Naive thymus-derived CD4-positive, alpha-beta T cell (primary cell): ENCODE results near the gene EBF3. TPM values are rescaled to one million over a fixed set of nuclear protein-coding genes. Genes with fewer than 3 reads are reported as not detected.

ENCODE experiments used
- ATAC-seq: fragments of 150-1000 bp; cut with Tn5 transposase; 2 replicates; pipeline ENCODE4 v1.10.0; 2021; ENCODE audit warnings: mild to moderate bottlenecking, moderate library complexity
- CTCF ChIA-PET: fragments of 350-600 bp; sonication (Branson Sonifier 250); formaldehyde crosslinking; loops from one replicate; lab custom pipeline; 2021; ENCODE audit warnings: antibody characterized with exemption; lab: Charles Lee
- POLR2A ChIA-PET: fragments of 350-600 bp; sonication (Branson Sonifier 250); formaldehyde crosslinking; loops from one replicate; lab custom pipeline; 2021; ENCODE audit warnings: antibody characterized with exemption, inconsistent platforms; lab: Charles Lee
- DNase-seq, 9 donors: peaks; one replicate each; pipeline versions ENCODE4 v3.0.0 to v3.0.0-alpha.2; 2020 to 2022; ENCODE audit warnings: mixed read lengths in 1 of 9
- H3K27ac ChIP-seq: one replicate; pipeline ENCODE4 v1.7.0; 2013; ENCODE audit warnings: mild to moderate bottlenecking, low read depth, low read length, moderate library complexity
- H3K27me3 ChIP-seq, 2 donors: one replicate each; pipeline ENCODE4 v1.7.0; 2013; ENCODE audit warnings: low read length in 2 of 2, mild to moderate bottlenecking in 2 of 2, moderate library complexity in 2 of 2; ENCODE audit not compliant: control insufficient read depth in 2 of 2, insufficient read depth in 2 of 2
- H3K36me3 ChIP-seq, 3 experiments: 1 replicate in 2 of 3; 2 replicates in 1 of 3; pipeline ENCODE4 v1.7.0; 2013; ENCODE audit warnings: low read length in 3 of 3, mild to moderate bottlenecking in 3 of 3, moderate library complexity in 1 of 3; ENCODE audit not compliant: insufficient read depth in 3 of 3, control insufficient read depth in 2 of 3
- H3K4me1 ChIP-seq, 2 donors: one replicate each; pipeline ENCODE4 v1.7.0; 2013; ENCODE audit warnings: low read length in 2 of 2, mild to moderate bottlenecking in 2 of 2, moderate library complexity in 1 of 2; ENCODE audit not compliant: control insufficient read depth in 2 of 2, insufficient read depth in 2 of 2
- H3K4me3 ChIP-seq: 2 replicates; pipeline ENCODE4 v1.7.0; 2013; ENCODE audit warnings: mild to moderate bottlenecking, low read length
- H3K9me3 ChIP-seq, 3 experiments: 1 replicate in 2 of 3; 2 replicates in 1 of 3; pipeline ENCODE4 v1.7.0; 2013; ENCODE audit warnings: low read length in 3 of 3; ENCODE audit not compliant: control insufficient read depth in 2 of 3
- H3K27ac Mint-ChIP-seq, 9 donors: one replicate each; pipeline ENCODE4 v1.8.0; 2020 to 2022; ENCODE audit warnings: mixed read lengths in 9 of 9, mild to moderate bottlenecking in 8 of 9, moderate library complexity in 5 of 9, inconsistent platforms in 2 of 9
- H3K27me3 Mint-ChIP-seq, 5 donors: one replicate each; pipeline ENCODE4 v1.8.0; 2021 to 2022; ENCODE audit warnings: mixed read lengths in 5 of 5, mild to moderate bottlenecking in 1 of 5
- H3K36me3 Mint-ChIP-seq, 5 donors: one replicate each; pipeline ENCODE4 v1.8.0; 2020 to 2022; ENCODE audit warnings: mixed read lengths in 5 of 5, mild to moderate bottlenecking in 3 of 5, inconsistent platforms in 1 of 5
- H3K4me1 Mint-ChIP-seq, 7 donors: one replicate each; pipeline ENCODE4 v1.8.0; 2020 to 2022; ENCODE audit warnings: mixed read lengths in 7 of 7, mild to moderate bottlenecking in 3 of 7, inconsistent platforms in 1 of 7
- H3K4me3 Mint-ChIP-seq, 10 donors: one replicate each; pipeline ENCODE4 v1.8.0; 2020 to 2022; ENCODE audit warnings: mild to moderate bottlenecking in 10 of 10, mixed read lengths in 10 of 10, moderate library complexity in 6 of 10, inconsistent platforms in 2 of 10
- H3K9me3 Mint-ChIP-seq, 11 donors: one replicate each; pipeline ENCODE4 v1.8.0; 2020 to 2022; ENCODE audit warnings: mixed read lengths in 11 of 11, mild to moderate bottlenecking in 4 of 11, inconsistent platforms in 1 of 11, moderate library complexity in 1 of 11
- intact Hi-C, 2 donors: fragments of 100-400 bp; cut with micrococcal nuclease; formaldehyde crosslinking; loops; one replicate each; pipeline ENCODE4 v1.15.1; 2023
- polyA plus RNA-seq, 2 donors: library from polyadenylated mRNA; unstranded; fragments of 300-500 nt; fragmentation: Illumina TruSeq; gene quantifications; one replicate each; pipeline ENCODE4 v1.2.3, GENCODE V29; 2021
- total RNA-seq, 6 experiments: library from RNA in 5 of 6; stranded (reverse) in 5 of 6; gene quantifications; 1 replicate in 5 of 6; 2 replicates in 1 of 6; pipeline ENCODE4 v1.2.3 and lab custom pipeline; 2021 to 2026

The EBF3 gene
- total and polyA plus RNA-seq, 7 experiments from 2014 or later = not detected

DNA sequence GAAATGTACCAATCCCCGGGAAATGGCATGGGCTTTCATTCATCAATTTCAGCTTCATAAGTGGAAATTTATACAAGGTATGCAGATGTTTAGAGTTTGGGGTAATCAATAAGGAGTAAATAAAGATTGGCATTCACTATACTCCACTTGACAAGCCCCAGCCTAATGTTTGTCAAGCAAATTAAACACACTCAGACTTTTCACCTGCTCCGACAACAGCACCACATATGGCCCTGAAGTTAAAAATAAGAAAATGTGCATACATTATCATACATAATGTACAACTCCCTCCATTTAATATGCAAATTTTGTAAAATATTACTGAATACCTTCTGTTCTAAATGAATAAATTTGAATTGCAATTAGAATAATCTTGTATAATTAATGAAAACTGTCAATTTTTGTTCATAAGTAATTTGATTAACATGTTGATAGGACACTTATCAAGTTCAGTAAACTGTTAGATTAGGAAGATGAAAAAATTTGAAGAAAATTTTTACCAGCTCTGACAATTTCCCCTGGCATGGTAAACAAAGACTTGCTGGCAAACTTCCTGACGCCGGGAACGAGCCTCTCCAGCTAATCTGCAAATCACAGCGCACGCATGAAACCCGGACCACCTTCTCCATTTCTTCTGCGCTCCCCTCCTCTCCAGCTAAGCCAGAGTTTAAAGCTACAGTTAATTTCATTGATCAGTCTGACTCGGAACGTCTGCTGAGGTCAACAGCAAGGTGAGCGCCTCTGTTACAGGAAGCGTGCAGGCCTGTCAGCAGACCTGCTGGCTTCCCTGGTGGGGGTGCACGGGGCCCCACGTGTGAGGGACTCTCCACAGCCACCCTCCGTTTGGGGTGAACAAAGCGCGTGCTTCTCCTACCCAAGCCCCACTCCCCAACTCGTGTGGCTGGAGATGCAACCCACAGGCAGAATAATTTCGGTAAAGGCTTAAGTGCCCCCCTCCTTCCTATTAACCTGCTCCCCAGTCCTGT lies 70.7 kb downstream of the EBF3 start:
- H3K27ac Mint-ChIP-seq = no peak overlapping the region
- no peak overlapping the region for H3K4me3 ChIP-seq
- no peaks in the 10 kb centered on the region for H3K9me3 ChIP-seq
- H3K27me3 Mint-ChIP-seq = peaks cover 4 to 22% (median 14%) of the 10 kb centered on the region in 5 donors
- H3K36me3 Mint-ChIP-seq = no peaks in the 10 kb centered on the region
- no peaks in the 10 kb centered on the region for H3K4me1 Mint-ChIP-seq
- H3K27ac ChIP-seq = no peak overlapping the region
- ChIA-PET CTCF (no interaction called here), POLR2A (no interaction called here)
- peaks cover 0 to 2% (median 0%) of the 10 kb centered on the region in 11 donors for H3K9me3 Mint-ChIP-seq
- no peaks in the 10 kb centered on the region for H3K27me3 ChIP-seq
- H3K4me1 ChIP-seq = no peaks in the 10 kb centered on the region
- no peaks in the 10 kb centered on the region for H3K36me3 ChIP-seq
- no peak overlapping the region for H3K4me3 Mint-ChIP-seq
- intact Hi-C loops = no loop called here
- DNase-seq (no peak), ATAC-seq (no peak)

GRCh38 chr10:129892548-129893052 lies 71.5 kb downstream of the EBF3 start:
- Mint-ChIP-seq H3K9me3 (peaks cover 0 to 2% (median 0%) of the 10 kb centered on the region in 11 donors), H3K4me1 (no peaks in the 10 kb centered on the region), H3K27me3 (peaks cover 0 to 16% (median 6%) of the 10 kb centered on the region in 5 donors), H3K4me3 (no peak overlapping the region), H3K36me3 (no peaks in the 10 kb centered on the region), H3K27ac (no peak overlapping the region)
- H3K36me3 ChIP-seq = no peaks in the 10 kb centered on the region
- H3K27me3 ChIP-seq = no peaks in the 10 kb centered on the region
- no peaks in the 10 kb centered on the region for H3K4me1 ChIP-seq
- ATAC-seq = no peak
- no peak overlapping the region for H3K27ac ChIP-seq
- intact Hi-C loops = no loop called here
- ChIA-PET CTCF (no interaction called here), POLR2A (no interaction called here)
- no peak for DNase-seq
- no peaks in the 10 kb centered on the region for H3K9me3 ChIP-seq
- H3K4me3 ChIP-seq = no peak overlapping the region

DNA sequence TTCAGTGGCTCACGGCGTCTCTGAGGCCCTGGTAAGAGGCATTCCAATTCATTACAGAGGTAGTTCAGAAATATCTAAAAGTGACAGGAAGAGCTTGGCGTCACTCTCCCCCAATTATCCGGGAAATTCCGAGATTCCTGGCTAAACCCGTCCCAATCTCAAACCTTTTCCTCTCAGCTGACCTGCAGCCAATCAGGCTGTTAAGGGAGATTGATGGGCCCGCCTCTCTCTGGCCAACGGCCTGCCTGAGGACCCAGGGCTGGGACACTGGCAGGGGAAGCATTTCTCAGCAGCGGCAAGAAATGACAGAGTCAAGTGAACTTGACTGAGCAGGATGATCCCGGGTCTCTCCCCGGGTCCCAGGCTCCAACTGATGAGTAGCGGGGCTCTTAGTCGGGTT lies 72.3 kb downstream of the EBF3 start:
- DNase-seq = no peak
- POLR2A ChIA-PET = no interaction called here
- CTCF ChIA-PET = interaction anchor here (0.6 kb wide), 1 partner anchor 854 kb away, joined by 7 read pairs; no protein-coding TSS in a partner anchor

GRCh38 chr10:129890170-129890569 lies 73.9 kb downstream of the EBF3 start:
- H3K27me3 ChIP-seq = no peaks in the 10 kb centered on the region
- H3K9me3 ChIP-seq = no peaks in the 10 kb centered on the region
- H3K27me3 Mint-ChIP-seq = peaks cover 0 to 7% (median 0%) of the 10 kb centered on the region in 5 donors
- ChIA-PET CTCF (interaction anchor here (1.0 kb wide), 1 partner anchor 13 kb away, joined by 3 read pairs; no protein-coding TSS in a partner anchor), POLR2A (no interaction called here)
- H3K27ac Mint-ChIP-seq = no peak overlapping the region
- no peaks in the 10 kb centered on the region for H3K36me3 Mint-ChIP-seq
- no peak for ATAC-seq
- no peaks in the 10 kb centered on the region for H3K9me3 Mint-ChIP-seq
- no peak overlapping the region for H3K27ac ChIP-seq
- H3K4me3 Mint-ChIP-seq = no peak overlapping the region
- H3K4me3 ChIP-seq = no peak overlapping the region
- DNase-seq = no peak
- H3K36me3 ChIP-seq = no peaks in the 10 kb centered on the region
- H3K4me1 ChIP-seq = no peaks in the 10 kb centered on the region
- H3K4me1 Mint-ChIP-seq = no peaks in the 10 kb centered on the region
- intact Hi-C loops = no loop called here

More for the DNA sequence above, 72.3 kb downstream of the EBF3 start:
- Mint-ChIP-seq H3K27me3 (peaks cover 0 to 13% (median 4%) of the 10 kb centered on the region in 5 donors), H3K36me3 (no peaks in the 10 kb centered on the region), H3K4me1 (no peaks in the 10 kb centered on the region), H3K9me3 (peaks cover 0 to 2% (median 0%) of the 10 kb centered on the region in 11 donors), H3K4me3 (no peak overlapping the region), H3K27ac (no peak overlapping the region)
- intact Hi-C loops = no loop called here
- no peaks in the 10 kb centered on the region for H3K9me3 ChIP-seq
- H3K36me3 ChIP-seq = no peaks in the 10 kb centered on the region
- H3K27ac ChIP-seq = no peak overlapping the region
- ATAC-seq = no peak
- H3K4me1 ChIP-seq = no peaks in the 10 kb centered on the region
- no peaks in the 10 kb centered on the region for H3K27me3 ChIP-seq
- no peak overlapping the region for H3K4me3 ChIP-seq

GRCh38 chr10:129888784-129889616 lies 75.1 kb downstream of the EBF3 start:
- DNase-seq = peak in 8 of 9 donors; percentile 4 to 34 (median 16)
- H3K4me3 Mint-ChIP-seq = no peak overlapping the region
- no peak overlapping the region for H3K27ac Mint-ChIP-seq
- Histone ChIP-seq H3K36me3 (no peaks in the 10 kb centered on the region), H3K27ac (no peak overlapping the region), H3K4me1 (no peaks in the 10 kb centered on the region), H3K4me3 (no peak overlapping the region), H3K27me3 (no peaks in the 10 kb centered on the region), H3K9me3 (no peaks in the 10 kb centered on the region)
- ChIA-PET POLR2A (no interaction called here), CTCF (interaction anchor here (0.5 to 1.3 kb wide), 4 partner anchors 13 to 291 kb away, joined by 3 to 5 read pairs (median 3); no protein-coding TSS in a partner anchor)
- peaks cover 0 to 3% (median 0%) of the 10 kb centered on the region in 5 donors for H3K27me3 Mint-ChIP-seq
- intact Hi-C loops = loop anchor here (1.0 to 5.0 kb wide), 3 partner anchors 83 to 858 kb away; no protein-coding TSS in a partner anchor
- H3K36me3 Mint-ChIP-seq = no peaks in the 10 kb centered on the region
- H3K9me3 Mint-ChIP-seq = no peaks in the 10 kb centered on the region
- peak; percentile 50 for ATAC-seq
- no peaks in the 10 kb centered on the region for H3K4me1 Mint-ChIP-seq
